GM18909 (cell line): Measurements from ENCODE around the gene CDH22.

Source experiments
- ATAC-seq: cut with Tn5 transposase; IDR thresholded peaks from one replicate; pipeline ENCODE4 v1.9.1; 2021; ENCODE audit warnings: mild to moderate bottlenecking; ENCODE audit not compliant: unreplicated experiment, poor library complexity

Gene CDH22

DNA sequence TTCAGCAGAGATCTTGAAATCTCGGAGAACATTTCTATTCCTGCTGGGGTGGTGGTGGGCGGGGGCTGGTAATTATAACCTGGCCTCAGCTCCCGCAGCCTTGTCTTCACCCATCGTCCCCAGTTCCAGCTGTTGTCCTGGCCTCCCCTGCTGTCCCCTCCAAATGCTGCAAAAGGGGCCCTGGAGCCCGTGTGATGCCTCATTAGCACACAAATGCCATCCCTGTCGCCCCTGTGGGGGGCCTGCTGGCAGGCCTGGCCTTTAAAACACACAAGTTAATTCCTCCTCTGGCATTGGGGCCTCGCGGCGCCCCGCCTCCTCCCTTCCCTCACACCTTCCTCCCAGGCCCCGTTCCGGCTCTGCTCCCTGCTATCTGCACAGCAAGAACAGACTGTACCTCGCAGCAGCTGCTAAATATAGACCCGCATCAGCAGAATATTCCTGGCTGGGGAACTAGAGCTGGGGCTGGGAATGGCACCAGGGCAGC, 85.7 kb downstream of the CDH22 start:
- ATAC-seq, result no peak

DNA sequence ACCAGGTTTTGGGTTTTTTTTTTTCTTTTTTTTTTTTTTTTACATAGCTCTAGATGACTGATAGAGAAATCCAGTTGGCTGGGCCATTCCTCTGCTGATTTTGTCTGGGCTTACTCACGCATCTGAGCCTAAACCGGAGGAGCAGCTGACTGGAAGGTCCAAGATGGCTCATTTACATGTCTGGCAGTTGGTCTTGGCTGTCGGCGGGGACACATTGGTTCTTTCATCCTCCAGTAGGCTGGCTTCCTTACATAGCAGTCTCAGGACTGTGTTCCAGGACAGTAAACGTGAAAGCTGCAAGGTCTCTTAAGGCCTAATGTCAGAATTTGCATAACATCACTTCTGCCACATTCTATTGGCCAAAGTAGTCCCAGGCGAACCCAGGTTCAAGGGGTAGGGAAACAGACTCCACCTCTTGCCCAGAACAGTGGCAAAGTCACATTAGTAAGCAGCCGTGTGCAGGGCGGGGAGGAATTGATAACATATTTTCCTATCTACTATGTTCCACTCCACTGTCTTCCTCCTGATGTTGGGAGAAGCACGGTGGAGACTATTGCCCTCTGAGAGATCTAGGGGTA, 87.0 kb downstream of the CDH22 start:
- ATAC-seq, result no peak

- ATAC-seq, result no peak
Observed at GRCh38 chr20:46220455-46221207, 87.7 kb downstream of the CDH22 start.

DNA sequence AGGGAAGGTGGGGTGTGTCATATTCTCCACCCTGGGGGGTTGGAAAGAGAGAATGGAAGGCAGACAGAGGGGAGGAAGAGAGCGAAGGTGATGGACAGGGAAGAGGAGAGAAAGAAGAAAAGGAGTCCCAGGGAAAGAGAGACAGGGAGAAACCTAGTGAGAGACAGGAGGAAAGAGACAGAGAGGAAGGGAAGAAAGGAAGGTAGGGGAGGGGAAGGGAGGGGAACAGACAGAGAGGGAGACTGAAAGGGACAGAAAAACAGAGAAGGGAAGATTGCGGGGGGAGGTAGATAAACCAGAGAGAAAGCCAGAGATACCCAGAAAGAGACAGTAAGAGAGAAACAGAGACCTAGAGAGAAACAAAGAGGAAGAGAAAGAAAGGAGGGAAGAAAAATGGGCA, 88.4 kb downstream of the CDH22 start:
- ATAC-seq, result no peak

DNA sequence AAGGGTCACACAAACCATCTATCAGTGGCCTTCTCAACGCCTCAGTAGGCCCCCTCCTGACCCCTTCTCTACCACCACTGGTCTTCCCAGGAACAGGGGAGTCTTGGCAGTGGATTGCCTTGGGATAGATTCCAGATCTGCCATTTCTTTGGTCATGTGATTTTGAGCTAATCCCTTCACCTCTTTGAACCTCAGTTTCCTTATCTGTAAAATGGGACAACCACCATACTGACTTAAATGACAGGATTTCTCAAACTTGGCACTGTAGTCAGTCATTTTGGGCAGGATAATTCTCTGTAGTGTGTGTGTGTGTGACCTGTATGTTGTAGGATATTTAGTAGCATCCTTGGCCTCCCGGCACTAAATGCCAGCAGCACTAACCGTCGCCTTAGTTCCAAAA, 89.1 kb downstream of the CDH22 start:
- no peak for ATAC-seq

GRCh38 chr20:46218656-46219055, 89.6 kb downstream of the CDH22 start:
- ATAC-seq, result no peak

DNA sequence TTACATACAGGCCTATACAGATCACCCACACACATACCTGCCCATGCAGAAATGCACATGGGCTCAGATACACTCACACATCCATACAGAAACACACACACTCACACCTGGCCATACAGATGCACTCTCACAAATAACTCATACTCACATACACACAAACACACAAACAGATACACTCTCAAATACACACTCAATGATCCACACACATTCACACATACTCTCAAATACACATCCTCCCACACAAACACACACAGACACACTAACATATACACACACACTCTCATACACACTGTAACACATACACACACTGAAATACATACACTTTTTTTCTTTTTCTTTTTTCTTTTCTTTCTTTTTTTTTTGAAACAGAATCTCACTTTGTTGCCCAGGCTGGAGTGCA, 90.7 kb downstream of the CDH22 start:
- no peak for ATAC-seq

GRCh38 chr20:46216770-46217464, 91.4 kb downstream of the CDH22 start:
- ATAC-seq, result no peak

DNA sequence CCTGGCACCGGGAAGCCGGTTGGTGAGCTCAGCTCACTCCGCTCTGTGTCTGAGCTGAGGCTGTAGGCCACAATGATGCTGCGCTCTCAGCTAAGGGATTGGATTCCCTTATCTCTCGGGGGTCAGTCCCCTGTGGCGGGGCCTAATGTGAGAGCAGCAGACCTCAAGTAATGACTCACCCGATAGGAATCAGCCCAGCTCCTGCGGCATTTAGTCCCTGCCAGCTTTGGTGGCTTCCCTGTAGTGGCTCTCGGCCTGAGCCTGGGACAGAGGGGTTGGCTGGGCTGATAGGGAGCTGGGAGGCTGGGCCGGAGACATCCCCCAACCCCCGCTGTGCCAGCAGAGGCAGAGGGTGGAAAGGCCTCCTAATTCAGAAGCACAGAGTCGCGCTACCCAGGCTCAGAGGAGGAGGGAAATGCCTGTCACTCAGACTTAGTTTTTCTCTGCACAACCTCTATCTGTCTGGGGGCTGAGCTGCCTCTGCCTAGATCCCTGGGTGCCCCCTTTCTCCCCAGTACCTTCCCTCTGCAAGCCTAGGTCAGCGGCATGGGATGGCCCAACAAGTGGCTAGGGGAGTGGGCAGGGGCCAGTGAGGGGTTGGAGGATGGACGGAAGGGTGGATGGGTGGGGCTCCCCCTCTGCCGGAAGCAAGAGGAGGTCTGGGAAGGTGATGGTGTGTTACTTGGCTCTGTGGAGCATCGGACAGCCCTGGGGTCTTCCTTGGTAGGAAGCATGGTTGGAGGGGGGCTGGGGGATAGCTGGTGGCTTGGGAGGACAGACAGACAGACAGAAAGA, 92.2 kb downstream of the CDH22 start:
- no peak for ATAC-seq

GRCh38 chr20:46214824-46215488, 93.3 kb downstream of the CDH22 start:
- ATAC-seq, result no peak

DNA sequence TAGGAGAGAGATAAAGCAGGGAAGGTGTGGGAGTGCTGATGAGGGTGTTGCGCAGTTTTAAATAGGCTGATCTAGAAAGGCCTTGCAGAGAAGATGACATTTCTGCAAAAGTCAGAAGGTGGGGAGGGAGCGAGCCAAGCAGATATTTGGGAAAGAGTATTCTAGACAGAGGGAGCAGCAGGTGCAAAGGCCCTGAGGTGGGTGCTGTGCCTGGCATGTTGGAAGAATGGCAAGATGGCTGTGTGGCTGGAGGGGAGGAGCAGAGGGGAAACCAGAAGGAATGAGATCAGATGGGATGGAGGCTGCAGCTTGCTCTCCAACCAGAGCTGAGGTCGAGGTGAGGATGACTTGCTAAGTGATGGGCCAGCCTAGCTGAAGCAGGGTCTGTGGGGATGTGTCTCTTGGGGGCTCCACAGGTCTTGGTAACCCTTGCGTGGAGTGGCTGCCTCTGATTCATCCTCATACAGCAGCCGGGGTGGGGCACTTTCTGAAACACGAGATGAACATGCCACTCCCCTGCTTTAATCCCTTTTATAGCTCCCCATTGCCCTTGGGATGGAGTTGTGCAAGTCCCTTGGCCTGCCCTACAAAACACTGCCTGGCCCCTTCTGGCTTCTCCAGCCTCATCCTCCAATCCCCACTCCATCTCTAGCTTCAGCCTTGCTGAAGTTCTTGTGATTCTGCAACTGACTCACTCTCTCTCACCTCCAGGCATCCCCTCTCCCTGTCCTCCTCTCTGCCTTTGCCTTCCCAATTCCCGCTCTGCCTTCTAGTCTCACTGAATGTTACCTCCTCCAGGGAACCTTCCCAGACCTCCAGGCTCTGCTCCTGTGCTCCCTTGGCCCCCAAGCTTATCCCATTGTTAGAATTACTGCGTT, 94.1 kb downstream of the CDH22 start:
- no peak for ATAC-seq

DNA sequence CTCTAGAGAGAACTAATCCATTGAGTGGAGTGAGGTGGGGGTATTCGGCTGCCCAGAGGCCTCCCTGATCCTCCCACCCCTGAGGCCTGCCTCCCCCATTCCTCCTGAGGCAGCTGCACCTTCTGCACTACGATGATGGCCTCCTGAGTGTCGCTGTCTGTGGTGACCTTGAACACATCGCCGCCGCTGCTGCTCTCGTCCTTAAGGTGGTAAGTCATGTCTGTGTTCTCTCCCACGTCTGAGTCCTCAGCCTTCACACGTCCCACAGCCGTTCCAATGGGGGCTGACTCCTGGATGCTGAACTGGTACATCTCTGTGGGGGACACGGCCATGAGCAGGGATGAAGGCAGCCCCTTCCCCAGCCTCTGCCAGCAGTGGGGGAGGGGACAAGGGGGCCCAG, 95.4 kb downstream of the CDH22 start:
- no peak for ATAC-seq

DNA sequence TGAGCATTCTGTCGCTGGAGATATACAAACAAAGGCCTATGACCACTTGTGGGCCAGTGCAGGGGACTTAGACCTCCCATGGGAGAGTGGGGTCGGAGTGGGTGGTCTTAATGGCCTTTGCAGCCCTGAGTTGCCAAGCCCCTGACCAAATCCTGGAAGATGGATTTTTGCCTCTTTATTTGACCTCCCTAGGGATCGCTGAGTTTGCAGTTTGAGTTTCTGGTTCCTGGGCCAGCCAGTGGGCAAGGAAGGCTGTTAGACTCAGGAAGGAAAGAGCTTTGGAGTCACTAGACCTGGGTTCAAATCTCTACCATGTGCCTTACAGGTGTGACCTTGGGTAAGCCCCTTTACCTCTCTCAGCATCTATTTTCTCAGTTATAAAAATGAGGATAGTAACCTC, 96.0 kb downstream of the CDH22 start:
- ATAC-seq, result no peak

- no peak for ATAC-seq
Observed at GRCh38 chr20:46211331-46211722, 97.0 kb downstream of the CDH22 start.

- ATAC-seq, result no peak
Observed at GRCh38 chr20:46210672-46211330, 97.5 kb downstream of the CDH22 start.

- no peak for ATAC-seq
Observed at GRCh38 chr20:46209930-46210671, 98.2 kb downstream of the CDH22 start.

GRCh38 chr20:46207793-46208192, 100.5 kb downstream of the CDH22 start:
- no peak for ATAC-seq

- no peak for ATAC-seq
Observed at GRCh38 chr20:46206992-46207549, 101.2 kb downstream of the CDH22 start.
